ENCODE data around the gene TTC6. TPM values are rescaled to one million over a fixed set of nuclear protein-coding genes. Genes with fewer than 3 reads are reported as not detected.

TTC6 gene
- total RNA-seq, 1 experiment from 2014 or later = 0.54 TPM

DNA sequence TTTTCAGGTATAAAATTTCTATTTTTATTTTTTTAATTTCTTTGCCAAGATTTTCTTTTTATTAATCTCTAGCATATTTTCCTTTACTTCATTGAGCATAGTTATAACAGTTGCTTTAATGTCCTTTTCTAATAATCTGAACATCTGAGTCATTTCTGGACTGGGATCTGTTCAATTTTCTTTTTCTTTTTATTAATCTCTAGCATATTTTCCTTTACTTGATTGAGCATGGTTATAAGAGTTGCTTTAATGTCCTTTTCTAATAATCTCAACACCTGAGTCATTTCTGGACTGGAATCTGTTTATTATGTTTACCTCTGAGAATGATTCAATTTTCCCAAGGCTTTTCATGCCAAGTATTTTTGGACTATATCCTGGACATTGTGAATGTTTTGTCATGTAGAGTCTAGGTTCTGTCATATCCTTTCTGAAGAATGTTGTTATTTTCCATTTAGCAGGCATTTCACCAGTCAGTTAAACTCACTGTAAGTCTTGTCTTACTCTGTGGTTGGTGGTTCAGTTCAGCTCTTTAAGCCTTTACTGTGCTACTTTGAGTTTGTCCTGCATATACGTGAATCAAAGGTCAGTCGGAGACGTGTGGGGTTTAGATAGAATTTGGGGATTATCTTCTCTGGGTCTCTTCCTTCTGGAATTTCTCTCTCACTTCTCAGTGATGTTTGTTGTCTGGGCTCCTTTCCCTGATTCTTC, 20.3 kb downstream of the TTC6 start:
- no peak overlapping the region for H3K27ac ChIP-seq (ENCODE audit: low read length)

DNA sequence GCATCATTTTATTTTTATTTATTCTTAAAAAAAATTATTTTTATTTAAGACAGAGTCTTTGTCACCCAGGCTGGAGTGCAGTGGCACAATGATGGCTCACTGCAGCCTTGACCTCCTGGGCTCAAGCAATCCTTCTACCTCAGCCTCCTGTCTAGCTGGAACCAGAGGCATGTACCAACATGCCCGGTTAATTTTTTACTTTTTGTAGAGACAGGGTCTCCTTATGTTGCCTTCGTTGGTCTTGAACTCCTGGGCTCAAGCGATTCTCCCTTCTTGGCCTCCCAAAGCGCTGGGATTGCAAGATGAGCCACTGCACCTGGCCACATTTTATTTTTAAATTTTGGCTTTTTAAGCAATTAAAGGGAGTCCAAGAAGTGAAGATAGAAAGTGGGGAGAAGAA, 21.4 kb downstream of the TTC6 start:
- Histone ChIP-seq H3K27ac (ENCODE audit: low read length) (no peak overlapping the region), H3K27me3 (ENCODE audit: control insufficient read depth, insufficient read depth, low read length) (no peaks in the 10 kb centered on the region), H3K4me1 (ENCODE audit: control insufficient read depth, insufficient read depth, low read length) (no peaks in the 10 kb centered on the region), H3K9me3 (ENCODE audit: control insufficient read depth, insufficient read depth, low read depth, low read length) (peaks cover 10% of the 10 kb centered on the region; the same call in 1 of the 2 replicates), H3K4me3 (ENCODE audit: low read depth in 2 of 2, low read length in 2 of 2) (no peak overlapping the region), H3K36me3 (ENCODE audit: control insufficient read depth, insufficient read depth, low read length) (no peaks in the 10 kb centered on the region)
- ChIA-PET POLR2A (no interaction called here), CTCF (no interaction called here)
- intact Hi-C loops (cut with micrococcal nuclease; ENCODE audit: unreplicated experiment) = no loop called here
- in situ Hi-C loops (cut with HindIII; ENCODE audit: low pct_unique_long_range_greater_than_20kb, low sequenced_read_pairs) = no loop called here
- no TSS peak for BruUV-seq (replicated peaks)
- TF ChIP-seq, protein P1, sequence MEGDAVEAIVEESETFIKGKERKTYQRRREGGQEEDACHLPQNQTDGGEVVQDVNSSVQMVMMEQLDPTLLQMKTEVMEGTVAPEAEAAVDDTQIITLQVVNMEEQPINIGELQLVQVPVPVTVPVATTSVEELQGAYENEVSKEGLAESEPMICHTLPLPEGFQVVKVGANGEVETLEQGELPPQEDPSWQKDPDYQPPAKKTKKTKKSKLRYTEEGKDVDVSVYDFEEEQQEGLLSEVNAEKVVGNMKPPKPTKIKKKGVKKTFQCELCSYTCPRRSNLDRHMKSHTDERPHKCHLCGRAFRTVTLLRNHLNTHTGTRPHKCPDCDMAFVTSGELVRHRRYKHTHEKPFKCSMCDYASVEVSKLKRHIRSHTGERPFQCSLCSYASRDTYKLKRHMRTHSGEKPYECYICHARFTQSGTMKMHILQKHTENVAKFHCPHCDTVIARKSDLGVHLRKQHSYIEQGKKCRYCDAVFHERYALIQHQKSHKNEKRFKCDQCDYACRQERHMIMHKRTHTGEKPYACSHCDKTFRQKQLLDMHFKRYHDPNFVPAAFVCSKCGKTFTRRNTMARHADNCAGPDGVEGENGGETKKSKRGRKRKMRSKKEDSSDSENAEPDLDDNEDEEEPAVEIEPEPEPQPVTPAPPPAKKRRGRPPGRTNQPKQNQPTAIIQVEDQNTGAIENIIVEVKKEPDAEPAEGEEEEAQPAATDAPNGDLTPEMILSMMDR (IDR thresholded peaks at IDR 0.05) = no peak
- TF ChIP-seq, protein P2, sequence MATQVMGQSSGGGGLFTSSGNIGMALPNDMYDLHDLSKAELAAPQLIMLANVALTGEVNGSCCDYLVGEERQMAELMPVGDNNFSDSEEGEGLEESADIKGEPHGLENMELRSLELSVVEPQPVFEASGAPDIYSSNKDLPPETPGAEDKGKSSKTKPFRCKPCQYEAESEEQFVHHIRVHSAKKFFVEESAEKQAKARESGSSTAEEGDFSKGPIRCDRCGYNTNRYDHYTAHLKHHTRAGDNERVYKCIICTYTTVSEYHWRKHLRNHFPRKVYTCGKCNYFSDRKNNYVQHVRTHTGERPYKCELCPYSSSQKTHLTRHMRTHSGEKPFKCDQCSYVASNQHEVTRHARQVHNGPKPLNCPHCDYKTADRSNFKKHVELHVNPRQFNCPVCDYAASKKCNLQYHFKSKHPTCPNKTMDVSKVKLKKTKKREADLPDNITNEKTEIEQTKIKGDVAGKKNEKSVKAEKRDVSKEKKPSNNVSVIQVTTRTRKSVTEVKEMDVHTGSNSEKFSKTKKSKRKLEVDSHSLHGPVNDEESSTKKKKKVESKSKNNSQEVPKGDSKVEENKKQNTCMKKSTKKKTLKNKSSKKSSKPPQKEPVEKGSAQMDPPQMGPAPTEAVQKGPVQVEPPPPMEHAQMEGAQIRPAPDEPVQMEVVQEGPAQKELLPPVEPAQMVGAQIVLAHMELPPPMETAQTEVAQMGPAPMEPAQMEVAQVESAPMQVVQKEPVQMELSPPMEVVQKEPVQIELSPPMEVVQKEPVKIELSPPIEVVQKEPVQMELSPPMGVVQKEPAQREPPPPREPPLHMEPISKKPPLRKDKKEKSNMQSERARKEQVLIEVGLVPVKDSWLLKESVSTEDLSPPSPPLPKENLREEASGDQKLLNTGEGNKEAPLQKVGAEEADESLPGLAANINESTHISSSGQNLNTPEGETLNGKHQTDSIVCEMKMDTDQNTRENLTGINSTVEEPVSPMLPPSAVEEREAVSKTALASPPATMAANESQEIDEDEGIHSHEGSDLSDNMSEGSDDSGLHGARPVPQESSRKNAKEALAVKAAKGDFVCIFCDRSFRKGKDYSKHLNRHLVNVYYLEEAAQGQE (IDR thresholded peaks at IDR 0.05; ENCODE audit: insufficient read depth in 1 of 2, low read depth in 2 of 2, low read length in 1 of 2) = no peak
- no peak for TF ChIP-seq SIN3A (IDR thresholded peaks at IDR 0.05; ENCODE audit: borderline replicate concordance, insufficient read depth, low read depth, low read length)
- no peak for TF ChIP-seq TCF7L2 (IDR thresholded peaks at IDR 0.05; ENCODE audit: low read depth, low read length)
- no peak for TF ChIP-seq POLR2AphosphoS5 (IDR thresholded peaks at IDR 0.05; ENCODE audit: low read depth, low read length)
- DNase-seq (ENCODE audit: low read depth, low spot score) (no peak), ATAC-seq (no peak)

More for the DNA sequence above, 20.3 kb downstream of the TTC6 start:
- H3K4me3 ChIP-seq (ENCODE audit: low read depth in 2 of 2, low read length in 2 of 2) = no peak overlapping the region
- in situ Hi-C loops (cut with HindIII; ENCODE audit: low pct_unique_long_range_greater_than_20kb, low sequenced_read_pairs) (no loop called here), intact Hi-C loops (cut with micrococcal nuclease; ENCODE audit: unreplicated experiment) (no loop called here)
- no peak for TF ChIP-seq SIN3A (IDR thresholded peaks at IDR 0.05; ENCODE audit: borderline replicate concordance, insufficient read depth, low read depth, low read length)
- TF ChIP-seq, protein P2 (IDR thresholded peaks at IDR 0.05; ENCODE audit: insufficient read depth in 1 of 2, low read depth in 2 of 2, low read length in 1 of 2) = no peak
- TF ChIP-seq, protein P1 (IDR thresholded peaks at IDR 0.05) = no peak
- TF ChIP-seq TCF7L2 (IDR thresholded peaks at IDR 0.05; ENCODE audit: low read depth, low read length) = no peak
- TF ChIP-seq POLR2AphosphoS5 (IDR thresholded peaks at IDR 0.05; ENCODE audit: low read depth, low read length) = no peak
- no peaks in the 10 kb centered on the region for H3K27me3 ChIP-seq (ENCODE audit: control insufficient read depth, insufficient read depth, low read length)
- no peaks in the 10 kb centered on the region for H3K36me3 ChIP-seq (ENCODE audit: control insufficient read depth, insufficient read depth, low read length)
- no TSS peak for BruUV-seq (replicated peaks)
- ChIA-PET POLR2A (no interaction called here), CTCF (no interaction called here)
- H3K4me1 ChIP-seq (ENCODE audit: control insufficient read depth, insufficient read depth, low read length) = no peaks in the 10 kb centered on the region
- no peak for ATAC-seq
- peaks cover 10% of the 10 kb centered on the region; the same call in 1 of the 2 replicates for H3K9me3 ChIP-seq (ENCODE audit: control insufficient read depth, insufficient read depth, low read depth, low read length)
- DNase-seq (ENCODE audit: low read depth, low spot score) = no peak

All from Panc1 (cell line).